Fibroblast of lung (primary cell): ENCODE measurements around the gene ASCL2. TPM values are rescaled to one million over a fixed set of nuclear protein-coding genes. Genes with fewer than 3 reads are reported as not detected.

ENCODE experiments used
- DNase-seq, 2 donors: peaks; one replicate each; pipeline versions ENCODE4 v3.0.0 to v3.0.0-alpha.2; 2010; ENCODE audit warnings: low read depth in 2 of 2
- H2AFZ ChIP-seq: 2 replicates; pipeline ENCODE4 v1.5.1; 2012; ENCODE audit warnings: low read length, control low read depth, inconsistent platforms
- H3K27ac ChIP-seq: 2 replicates; pipeline ENCODE4 v1.5.1; 2011; ENCODE audit warnings: low read length, control low read depth; ENCODE audit not compliant: insufficient read depth
- H3K27me3 ChIP-seq: 2 replicates; pipeline ENCODE4 v1.5.1; 2011; ENCODE audit warnings: mild to moderate bottlenecking, low read length; ENCODE audit not compliant: control insufficient read depth, insufficient read depth
- H3K36me3 ChIP-seq: 2 replicates; pipeline ENCODE4 v1.5.1; 2011; ENCODE audit warnings: low read length; ENCODE audit not compliant: control insufficient read depth, insufficient read depth
- H3K4me1 ChIP-seq: 2 replicates; pipeline ENCODE4 v1.5.1; 2011; ENCODE audit warnings: low read length; ENCODE audit not compliant: control insufficient read depth, insufficient read depth; ENCODE audit errors: extremely low read depth
- H3K4me2 ChIP-seq: 2 replicates; pipeline ENCODE4 v1.5.1; 2011; ENCODE audit warnings: low read length, control low read depth; ENCODE audit not compliant: insufficient read depth; ENCODE audit errors: extremely low read depth
- H3K4me3 ChIP-seq, 4 experiments: fragments of 200-600 bp in 1 of 4; sonication (generic) in 1 of 4; replicated peaks in 1 of 4; 2 replicates each; pipeline ENCODE4 v1.5.1; 2011 to 2016; ENCODE audit warnings: low read length in 4 of 4, low read depth in 3 of 4, mild to moderate bottlenecking in 3 of 4, control low read depth in 2 of 4, inconsistent platforms in 1 of 4, mixed read lengths in 1 of 4; ENCODE audit not compliant: insufficient read depth in 1 of 4; ENCODE audit errors: control extremely low read depth in 1 of 4
- H3K79me2 ChIP-seq: 2 replicates; pipeline ENCODE4 v1.5.1; 2012; ENCODE audit warnings: mild to moderate bottlenecking, low read length, inconsistent platforms; ENCODE audit not compliant: control insufficient read depth, insufficient read depth
- H3K9ac ChIP-seq: 2 replicates; pipeline ENCODE4 v1.5.1; 2011; ENCODE audit warnings: mild to moderate bottlenecking, low read length, control low read depth; ENCODE audit not compliant: insufficient read depth
- H3K9me3 ChIP-seq: 2 replicates; pipeline ENCODE4 v1.5.1; 2012; ENCODE audit warnings: low read depth, low read length; ENCODE audit not compliant: control insufficient read depth, insufficient read depth
- H4K20me1 ChIP-seq: 2 replicates; pipeline ENCODE4 v1.5.1; 2011; ENCODE audit warnings: low read length; ENCODE audit not compliant: control insufficient read depth, insufficient read depth; ENCODE audit errors: extremely low read depth
- EZH2 ChIP-seq: IDR thresholded peaks from 2 replicates; pipeline ENCODE4 v1.5.1; 2012; ENCODE audit warnings: low read length, control low read depth, mild to moderate bottlenecking; ENCODE audit errors: missing control alignments
- polyA plus RNA-seq, 2 donors: library from polyadenylated mRNA; depleted of rRNA in 1 of 2; stranded (reverse) in 1 of 2; unstranded in 1 of 2; fragments of >200 nt; gene quantifications; 2 replicates each; pipeline ENCODE4 v1.2.1, GENCODE V29; 2011 to 2012; ENCODE audit warnings: missing spikeins in 1 of 2
- total RNA-seq: library from RNA; depleted of rRNA; stranded (reverse); fragments of >200 nt; gene quantifications from 2 replicates; pipeline ENCODE4 v1.2.1, GENCODE V29; 2014
- TF ChIP-seq, protein P1 (sequence below), 2 donors: IDR thresholded peaks in 1 of 2; conservative IDR thresholded peaks in 1 of 2; 1 replicate in 1 of 2; 2 replicates in 1 of 2; pipeline ENCODE4 v1.5.1; 2011 to 2012; ENCODE audit warnings: low read length in 2 of 2, control low read depth in 1 of 2, inconsistent platforms in 1 of 2, low read depth in 1 of 2, mild to moderate bottlenecking in 1 of 2

Gene ASCL2
- total and polyA plus RNA-seq, 2 donors (not counting 1 experiment from before 2014, with no cell fraction given) = not detected

GRCh38 chr11:2222451-2222850, 47.9 kb downstream of the ASCL2 start:
- no peak for DNase-seq
- Histone ChIP-seq H3K9me3 (no peaks in the 10 kb centered on the region), H3K4me2 (no peak overlapping the region), H3K79me2 (no peaks in the 10 kb centered on the region), H3K4me1 (no peaks in the 10 kb centered on the region), H3K9ac (no peak overlapping the region), H3K27ac (no peak overlapping the region), H2AFZ (no peak overlapping the region), H3K4me3 (no peak overlapping the region), H3K36me3 (no peaks in the 10 kb centered on the region), H3K27me3 (no peaks in the 10 kb centered on the region), H4K20me1 (no peaks in the 10 kb centered on the region)
- TF ChIP-seq EZH2 = no peak
- TF ChIP-seq, protein P1, sequence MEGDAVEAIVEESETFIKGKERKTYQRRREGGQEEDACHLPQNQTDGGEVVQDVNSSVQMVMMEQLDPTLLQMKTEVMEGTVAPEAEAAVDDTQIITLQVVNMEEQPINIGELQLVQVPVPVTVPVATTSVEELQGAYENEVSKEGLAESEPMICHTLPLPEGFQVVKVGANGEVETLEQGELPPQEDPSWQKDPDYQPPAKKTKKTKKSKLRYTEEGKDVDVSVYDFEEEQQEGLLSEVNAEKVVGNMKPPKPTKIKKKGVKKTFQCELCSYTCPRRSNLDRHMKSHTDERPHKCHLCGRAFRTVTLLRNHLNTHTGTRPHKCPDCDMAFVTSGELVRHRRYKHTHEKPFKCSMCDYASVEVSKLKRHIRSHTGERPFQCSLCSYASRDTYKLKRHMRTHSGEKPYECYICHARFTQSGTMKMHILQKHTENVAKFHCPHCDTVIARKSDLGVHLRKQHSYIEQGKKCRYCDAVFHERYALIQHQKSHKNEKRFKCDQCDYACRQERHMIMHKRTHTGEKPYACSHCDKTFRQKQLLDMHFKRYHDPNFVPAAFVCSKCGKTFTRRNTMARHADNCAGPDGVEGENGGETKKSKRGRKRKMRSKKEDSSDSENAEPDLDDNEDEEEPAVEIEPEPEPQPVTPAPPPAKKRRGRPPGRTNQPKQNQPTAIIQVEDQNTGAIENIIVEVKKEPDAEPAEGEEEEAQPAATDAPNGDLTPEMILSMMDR (conservative IDR thresholded peaks at IDR 0.05 in 1 of 2, IDR thresholded peaks at IDR 0.05 in 1 of 2; ENCODE audit: low read depth in 1 of 2, low read length in 2 of 2) = no peak

DNA sequence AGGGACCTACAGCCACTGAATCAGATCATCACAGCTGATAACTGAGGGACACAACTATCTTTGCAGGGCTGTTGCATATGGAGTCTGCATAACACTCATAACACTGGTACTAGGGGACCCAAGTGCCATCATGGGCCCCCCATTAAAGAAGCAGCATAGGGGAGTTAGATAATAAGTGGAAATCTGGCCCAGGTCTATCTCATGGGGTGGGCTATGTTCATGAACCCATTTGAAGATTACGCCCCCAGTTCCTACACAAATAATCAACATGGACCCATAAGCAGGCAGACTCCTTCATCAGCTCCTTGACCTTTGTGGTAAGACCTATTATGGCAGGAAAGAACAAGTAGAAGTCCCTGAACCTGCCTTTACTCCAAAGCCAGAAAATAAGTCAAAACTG, 48.8 kb downstream of the ASCL2 start:
- no peaks in the 10 kb centered on the region for H3K27me3 ChIP-seq
- no peaks in the 10 kb centered on the region for H3K36me3 ChIP-seq
- no peaks in the 10 kb centered on the region for H3K9me3 ChIP-seq
- H3K9ac ChIP-seq = no peak overlapping the region
- no peaks in the 10 kb centered on the region for H3K4me1 ChIP-seq
- H4K20me1 ChIP-seq = no peaks in the 10 kb centered on the region
- H3K4me2 ChIP-seq = no peak overlapping the region
- no peaks in the 10 kb centered on the region for H3K79me2 ChIP-seq
- TF ChIP-seq EZH2 = no peak
- TF ChIP-seq, protein P1 (conservative IDR thresholded peaks at IDR 0.05 in 1 of 2, IDR thresholded peaks at IDR 0.05 in 1 of 2; ENCODE audit: low read depth in 1 of 2, low read length in 2 of 2) = no peak
- no peak overlapping the region for H2AFZ ChIP-seq
- H3K4me3 ChIP-seq = no peak overlapping the region
- no peak overlapping the region for H3K27ac ChIP-seq
- no peak for DNase-seq

DNA sequence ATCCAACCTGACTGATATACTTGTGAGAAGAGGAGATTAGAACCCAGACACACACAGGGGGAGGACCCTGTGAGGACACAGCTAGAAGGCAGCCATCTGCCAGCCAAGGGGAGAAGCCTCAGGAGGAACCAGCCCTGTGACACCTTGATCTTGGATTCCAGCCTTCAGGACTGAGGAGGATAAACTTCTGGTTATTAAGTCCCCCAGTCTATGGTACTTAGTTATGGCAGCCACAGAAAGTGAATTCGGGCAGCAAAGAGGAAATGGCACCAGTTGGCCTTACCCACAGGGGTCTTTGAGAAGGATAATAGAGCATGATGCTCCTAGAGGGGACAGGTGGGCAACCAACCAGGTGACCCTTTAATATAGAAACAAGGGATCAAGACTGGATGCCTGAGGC, 49.4 kb downstream of the ASCL2 start:
- no peak for TF ChIP-seq EZH2
- TF ChIP-seq, protein P1 (conservative IDR thresholded peaks at IDR 0.05 in 1 of 2, IDR thresholded peaks at IDR 0.05 in 1 of 2; ENCODE audit: low read depth in 1 of 2, low read length in 2 of 2) = no peak
- Histone ChIP-seq H3K4me2 (no peak overlapping the region), H2AFZ (no peak overlapping the region), H3K27ac (no peak overlapping the region), H3K79me2 (no peaks in the 10 kb centered on the region), H3K9ac (no peak overlapping the region), H3K4me3 (no peak overlapping the region), H3K36me3 (no peaks in the 10 kb centered on the region), H3K9me3 (no peaks in the 10 kb centered on the region), H4K20me1 (no peaks in the 10 kb centered on the region), H3K4me1 (no peaks in the 10 kb centered on the region), H3K27me3 (no peaks in the 10 kb centered on the region)
- no peak for DNase-seq
